K562 (cell line): ENCODE measurements around the gene SLC8A2. TPM values are rescaled to one million over a fixed set of nuclear protein-coding genes. Genes with fewer than 3 reads are reported as not detected.

Experiments used
- BRCA1 ChIP-seq, 2 experiments: fragments of 450-650 bp in 1 of 2; sonication (generic) in 1 of 2; formaldehyde crosslinking in 1 of 2; IDR thresholded peaks; 2 replicates each; pipeline versions ENCODE4 v1.5.0 to v1.6.1; 2017 to 2020; ENCODE audit warnings: mild to moderate bottlenecking in 1 of 2, missing genetic modification reagents in 1 of 2
- ILK ChIP-seq: fragments of 450-650 bp; IDR thresholded peaks from 2 replicates; pipeline ENCODE4 v1.6.1; 2016; ENCODE audit warnings: missing genetic modification characterization, low read depth, mild to moderate bottlenecking, missing compliant biosample characterization, moderate library complexity, borderline replicate concordance
- MBD2 ChIP-seq: sonication (generic); IDR thresholded peaks from 2 replicates; pipeline ENCODE4 v1.6.1; 2016; ENCODE audit warnings: low read depth, borderline replicate concordance
- MCM2 ChIP-seq: fragments of 450-650 bp; IDR thresholded peaks from 2 replicates; pipeline ENCODE4 v1.6.1; 2017; ENCODE audit warnings: low read depth, mild to moderate bottlenecking
- MCM5 ChIP-seq: fragments of 450-650 bp; IDR thresholded peaks from 2 replicates; pipeline ENCODE4 v1.6.1; 2016; ENCODE audit warnings: low read depth
- RBM22 ChIP-seq: fragments of 200-400 bp; formaldehyde crosslinking; IDR thresholded peaks from 2 replicates; pipeline ENCODE4 v1.6.1; 2018; ENCODE audit warnings: low read length, low read depth; ENCODE audit not compliant: poor library complexity, severe bottlenecking
- RNF2 ChIP-seq: sonication (generic); IDR thresholded peaks from 2 replicates; pipeline ENCODE4 v1.6.1; 2016
- ZFP36 ChIP-seq: fragments of 150-350 bp; IDR thresholded peaks from 2 replicates; pipeline ENCODE4 v1.6.1; 2018; ENCODE audit warnings: low read length, low read depth; ENCODE audit not compliant: partially characterized antibody
- ZNF143 ChIP-seq: sonication (generic); formaldehyde crosslinking; IDR thresholded peaks from 2 replicates; pipeline ENCODE4 v1.9.0; 2022; ENCODE audit warnings: mild to moderate bottlenecking, missing genetic modification reagents
- ZNF324 ChIP-seq: fragments of 250-450 bp; sonication (Bioruptor Pico); IDR thresholded peaks from 2 replicates; pipeline ENCODE4 v1.4.0; 2020; ENCODE audit warnings: mild to moderate bottlenecking
- polyA plus RNA-seq, 8 experiments: library from polyadenylated mRNA; depleted of rRNA in 4 of 8; stranded (reverse) in 5 of 8; unstranded in 3 of 8; fragments of >200 nt; fragmentation: Nextera tagmentation in 2 of 8; fragmentation: Illumina TruSeq in 1 of 8; extraction: Ambion mirVana in 2 of 8; extraction: Trizol in 1 of 8; gene quantifications; 2 replicates each; pipeline versions ENCODE4 v1.2.1 to v1.2.3, GENCODE V29; 2011 to 2014; ENCODE audit warnings: inconsistent platforms in 1 of 8, missing spikeins in 1 of 8
- total RNA-seq, 7 experiments: library from RNA; depleted of rRNA in 6 of 7; stranded (reverse); fragments of >200 nt in 6 of 7; fragmentation: Illumina TruSeq in 2 of 7; extraction: Trizol in 2 of 7; gene quantifications; 2 replicates each; pipeline versions ENCODE4 v1.2.1 to v1.2.3, GENCODE V29; 2011 to 2021; ENCODE audit warnings: low replicate concordance in 1 of 7
- TF ChIP-seq, protein P1 (sequence below), 2 experiments: IDR thresholded peaks in 1 of 2; conservative IDR thresholded peaks in 1 of 2; 2 replicates each; pipeline ENCODE4 v1.6.1; 2016; ENCODE audit warnings: low read depth in 2 of 2, mild to moderate bottlenecking in 1 of 2, missing compliant biosample characterization in 1 of 2, missing genetic modification characterization in 1 of 2, moderate library complexity in 1 of 2
- TF ChIP-seq, protein P2 (sequence below), 2 experiments: fragments of 450-650 bp; conservative IDR thresholded peaks; 2 replicates each; pipeline ENCODE4 v1.6.1; 2017; ENCODE audit warnings: mild to moderate bottlenecking in 2 of 2, moderate library complexity in 2 of 2
- TF ChIP-seq, protein P3 (sequence below): fragments of 250-450 bp; sonication (Bioruptor Pico); IDR thresholded peaks from 2 replicates; pipeline ENCODE4 v1.6.1; 2021; ENCODE audit warnings: mild to moderate bottlenecking
- TF ChIP-seq, protein P4 (sequence below): sonication (generic); formaldehyde crosslinking; IDR thresholded peaks from 2 replicates; pipeline ENCODE4 v1.8.0; 2022; ENCODE audit warnings: mild to moderate bottlenecking, missing genetic modification reagents
- TF ChIP-seq, protein P5 (sequence below): fragments of 250-450 bp; sonication (Bioruptor Pico); IDR thresholded peaks from 2 replicates; pipeline ENCODE4 v1.5.0; 2021
- TF ChIP-seq, protein P6 (sequence below): fragments of 450-650 bp; conservative IDR thresholded peaks from 2 replicates; pipeline ENCODE4 v1.6.1; 2016; ENCODE audit warnings: missing genetic modification characterization, low read depth, mild to moderate bottlenecking, missing compliant biosample characterization, moderate library complexity

Gene SLC8A2
- total and polyA plus RNA-seq, 9 of the 15 experiments (the other 6 are each of a cell fraction or from before 2014, with no cell fraction given), result 0.07 to 0.66 (median 0.24) TPM; not detected in 3

DNA sequence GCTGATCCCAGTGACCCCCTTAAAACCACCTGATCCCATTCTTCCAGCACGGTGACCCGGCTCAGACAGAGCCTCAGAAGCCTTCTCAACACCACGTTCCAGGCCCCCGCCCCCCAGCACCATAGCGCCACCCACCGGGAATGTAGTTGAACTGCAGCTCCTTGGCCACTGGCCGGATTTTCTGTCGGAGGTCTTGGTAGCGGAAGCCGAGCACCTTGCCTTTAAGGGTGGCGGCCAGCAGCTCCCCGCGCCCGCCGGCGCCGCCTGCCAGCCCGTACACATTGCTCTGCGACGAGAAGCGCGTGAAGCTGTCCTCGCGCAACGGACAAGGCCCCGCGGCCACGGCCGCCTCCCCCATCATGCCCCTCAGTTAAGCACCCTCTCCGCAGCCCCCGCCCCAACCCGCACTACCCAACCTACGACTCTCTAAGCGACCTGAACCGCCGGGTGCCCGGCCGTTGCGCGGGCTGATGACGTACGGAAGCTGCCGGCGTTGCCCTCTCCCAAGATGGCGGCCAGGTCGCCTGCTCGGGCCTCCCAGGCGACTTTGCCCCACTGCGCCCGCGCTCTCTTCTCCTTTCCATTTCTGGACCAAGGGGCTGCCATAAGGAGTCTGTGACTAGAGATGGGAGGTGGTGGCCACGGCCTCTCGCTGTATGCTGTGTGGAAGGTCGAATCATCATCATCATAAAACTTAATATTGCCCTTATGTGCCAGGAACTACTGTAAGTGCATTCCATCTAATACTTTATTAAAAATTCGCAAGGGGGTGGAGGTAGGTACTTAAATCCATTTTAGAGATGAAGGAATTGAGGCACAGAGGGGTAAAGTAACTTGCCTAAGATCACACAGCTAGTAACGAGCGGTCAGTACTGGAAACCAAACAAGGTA, 12.4 kb upstream of the SLC8A2 start, which contains the start of gene KPTN (continued):
- TF ChIP-seq, protein P1, sequence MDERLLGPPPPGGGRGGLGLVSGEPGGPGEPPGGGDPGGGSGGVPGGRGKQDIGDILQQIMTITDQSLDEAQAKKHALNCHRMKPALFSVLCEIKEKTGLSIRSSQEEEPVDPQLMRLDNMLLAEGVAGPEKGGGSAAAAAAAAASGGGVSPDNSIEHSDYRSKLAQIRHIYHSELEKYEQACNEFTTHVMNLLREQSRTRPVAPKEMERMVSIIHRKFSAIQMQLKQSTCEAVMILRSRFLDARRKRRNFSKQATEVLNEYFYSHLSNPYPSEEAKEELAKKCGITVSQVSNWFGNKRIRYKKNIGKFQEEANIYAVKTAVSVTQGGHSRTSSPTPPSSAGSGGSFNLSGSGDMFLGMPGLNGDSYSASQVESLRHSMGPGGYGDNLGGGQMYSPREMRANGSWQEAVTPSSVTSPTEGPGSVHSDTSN (CRISPR knock-in tag; IDR thresholded peaks at IDR 0.05; ENCODE audit: low read depth), result no peak
- TF ChIP-seq, protein P1 (tag; conservative IDR thresholded peaks at IDR 0.05; ENCODE audit: low read depth), result no peak
- TF ChIP-seq ZNF324 (CRISPR knock-in tag) (no peak), BRCA1 (IDR thresholded peaks at IDR 0.05) (no peak), BRCA1 (CRISPR knock-in tag; IDR thresholded peaks at IDR 0.05) (no peak), RNF2 (no peak), MCM5 (no peak), ILK (tag) (no peak), MBD2 (peak; percentile 81; the same call in 1 of the 2 replicates), RBM22 (peak; percentile 35), ZNF143 (CRISPR knock-in tag) (0 out of 2 replicates have a peak, but pooled peaks have one; percentile 20), MCM2 (no peak), ZFP36 (peak; percentile 78)
- TF ChIP-seq, protein P2, sequence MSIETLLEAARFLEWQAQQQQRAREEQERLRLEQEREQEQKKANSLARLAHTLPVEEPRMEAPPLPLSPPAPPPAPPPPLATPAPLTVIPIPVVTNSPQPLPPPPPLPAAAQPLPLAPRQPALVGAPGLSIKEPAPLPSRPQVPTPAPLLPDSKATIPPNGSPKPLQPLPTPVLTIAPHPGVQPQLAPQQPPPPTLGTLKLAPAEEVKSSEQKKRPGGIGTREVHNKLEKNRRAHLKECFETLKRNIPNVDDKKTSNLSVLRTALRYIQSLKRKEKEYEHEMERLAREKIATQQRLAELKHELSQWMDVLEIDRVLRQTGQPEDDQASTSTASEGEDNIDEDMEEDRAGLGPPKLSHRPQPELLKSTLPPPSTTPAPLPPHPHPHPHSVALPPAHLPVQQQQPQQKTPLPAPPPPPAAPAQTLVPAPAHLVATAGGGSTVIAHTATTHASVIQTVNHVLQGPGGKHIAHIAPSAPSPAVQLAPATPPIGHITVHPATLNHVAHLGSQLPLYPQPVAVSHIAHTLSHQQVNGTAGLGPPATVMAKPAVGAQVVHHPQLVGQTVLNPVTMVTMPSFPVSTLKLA (conservative IDR thresholded peaks at IDR 0.05), result peak; percentile 85 to 92
- TF ChIP-seq, protein P3, sequence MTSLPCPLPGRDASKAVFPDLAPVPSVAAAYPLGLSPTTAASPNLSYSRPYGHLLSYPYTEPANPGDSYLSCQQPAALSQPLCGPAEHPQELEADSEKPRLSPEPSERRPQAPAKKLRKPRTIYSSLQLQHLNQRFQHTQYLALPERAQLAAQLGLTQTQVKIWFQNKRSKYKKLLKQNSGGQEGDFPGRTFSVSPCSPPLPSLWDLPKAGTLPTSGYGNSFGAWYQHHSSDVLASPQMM (CRISPR knock-in tag), result no peak
- TF ChIP-seq, protein P4, sequence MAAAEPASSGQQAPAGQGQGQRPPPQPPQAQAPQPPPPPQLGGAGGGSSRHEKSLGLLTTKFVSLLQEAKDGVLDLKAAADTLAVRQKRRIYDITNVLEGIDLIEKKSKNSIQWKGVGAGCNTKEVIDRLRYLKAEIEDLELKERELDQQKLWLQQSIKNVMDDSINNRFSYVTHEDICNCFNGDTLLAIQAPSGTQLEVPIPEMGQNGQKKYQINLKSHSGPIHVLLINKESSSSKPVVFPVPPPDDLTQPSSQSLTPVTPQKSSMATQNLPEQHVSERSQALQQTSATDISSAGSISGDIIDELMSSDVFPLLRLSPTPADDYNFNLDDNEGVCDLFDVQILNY (CRISPR knock-in tag), result no peak
- TF ChIP-seq, protein P5, sequence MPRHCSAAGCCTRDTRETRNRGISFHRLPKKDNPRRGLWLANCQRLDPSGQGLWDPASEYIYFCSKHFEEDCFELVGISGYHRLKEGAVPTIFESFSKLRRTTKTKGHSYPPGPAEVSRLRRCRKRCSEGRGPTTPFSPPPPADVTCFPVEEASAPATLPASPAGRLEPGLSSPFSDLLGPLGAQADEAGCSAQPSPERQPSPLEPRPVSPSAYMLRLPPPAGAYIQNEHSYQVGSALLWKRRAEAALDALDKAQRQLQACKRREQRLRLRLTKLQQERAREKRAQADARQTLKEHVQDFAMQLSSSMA (CRISPR knock-in tag), result no peak
- TF ChIP-seq, protein P6, sequence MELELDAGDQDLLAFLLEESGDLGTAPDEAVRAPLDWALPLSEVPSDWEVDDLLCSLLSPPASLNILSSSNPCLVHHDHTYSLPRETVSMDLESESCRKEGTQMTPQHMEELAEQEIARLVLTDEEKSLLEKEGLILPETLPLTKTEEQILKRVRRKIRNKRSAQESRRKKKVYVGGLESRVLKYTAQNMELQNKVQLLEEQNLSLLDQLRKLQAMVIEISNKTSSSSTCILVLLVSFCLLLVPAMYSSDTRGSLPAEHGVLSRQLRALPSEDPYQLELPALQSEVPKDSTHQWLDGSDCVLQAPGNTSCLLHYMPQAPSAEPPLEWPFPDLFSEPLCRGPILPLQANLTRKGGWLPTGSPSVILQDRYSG (tag), result peak; percentile 85
